CD1c-positive myeloid dendritic cell (primary cell): Measurements from ENCODE around the gene PANK2.
"Not testable (repeated sequence)": the region's sequence is repeated elsewhere in the genome, so short reads cannot be mapped to it uniquely, and the experiment has no call there.

Source experiments
- DNase-seq: peaks from one replicate; pipeline ENCODE4 v3.0.0-alpha.2; 2016; ENCODE audit errors: extremely low spot score

Gene PANK2

DNA sequence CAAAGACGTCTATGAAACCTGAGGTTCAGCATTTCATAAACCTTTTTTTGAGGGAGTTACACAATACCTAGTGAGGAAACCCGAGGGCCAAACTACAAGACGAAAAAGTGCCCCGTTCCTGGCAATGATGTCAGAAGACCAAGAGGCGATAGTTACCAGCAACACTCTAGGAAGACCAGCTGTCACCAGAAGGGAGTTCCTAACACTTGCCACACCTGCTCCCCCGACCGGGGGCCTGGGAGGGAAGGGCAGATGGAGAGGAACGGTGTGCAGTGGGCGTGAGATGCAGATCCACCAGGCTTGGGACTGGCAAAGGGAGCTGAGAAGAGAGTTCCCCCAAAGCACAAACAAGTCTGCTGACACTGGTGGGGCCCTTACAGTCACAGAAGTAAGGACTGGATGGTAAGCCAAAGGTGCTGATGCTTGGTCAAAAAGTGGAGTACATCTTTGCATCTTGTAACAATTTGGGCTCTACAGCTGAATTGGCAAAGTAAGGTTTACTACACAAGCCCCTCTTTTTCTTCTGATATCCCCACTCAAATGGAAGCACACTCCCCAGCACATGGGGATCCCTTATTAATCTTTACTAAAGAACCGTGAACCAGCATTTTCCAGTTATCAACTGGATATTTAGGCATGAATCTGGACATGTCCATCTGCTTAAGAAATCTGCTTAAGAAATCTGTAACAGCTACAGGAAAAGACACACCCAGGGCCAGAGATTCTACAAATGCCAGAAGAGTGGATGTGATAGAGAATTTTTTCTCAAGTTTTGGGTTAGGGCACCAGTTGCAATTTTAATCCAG, 38.5 kb downstream of the PANK2 start:
- peak; percentile 68 for DNase-seq

DNA sequence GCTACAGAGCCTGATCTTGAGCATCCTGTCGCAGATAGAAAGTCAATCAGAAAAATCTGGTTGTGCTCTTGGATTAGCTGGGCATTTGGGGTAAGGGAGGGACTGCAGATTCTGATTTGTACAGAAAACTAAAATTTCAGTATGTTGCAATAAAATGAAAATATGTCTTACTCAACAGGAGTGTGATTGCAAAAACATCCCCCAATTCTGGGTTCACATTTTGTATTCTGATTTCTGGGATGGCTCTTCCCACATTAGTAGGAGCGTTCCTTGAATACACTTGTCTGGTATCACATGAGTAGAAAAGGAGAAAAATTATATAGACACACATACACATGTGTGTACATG, 40.5 kb downstream of the PANK2 start:
- no peak for DNase-seq

DNA sequence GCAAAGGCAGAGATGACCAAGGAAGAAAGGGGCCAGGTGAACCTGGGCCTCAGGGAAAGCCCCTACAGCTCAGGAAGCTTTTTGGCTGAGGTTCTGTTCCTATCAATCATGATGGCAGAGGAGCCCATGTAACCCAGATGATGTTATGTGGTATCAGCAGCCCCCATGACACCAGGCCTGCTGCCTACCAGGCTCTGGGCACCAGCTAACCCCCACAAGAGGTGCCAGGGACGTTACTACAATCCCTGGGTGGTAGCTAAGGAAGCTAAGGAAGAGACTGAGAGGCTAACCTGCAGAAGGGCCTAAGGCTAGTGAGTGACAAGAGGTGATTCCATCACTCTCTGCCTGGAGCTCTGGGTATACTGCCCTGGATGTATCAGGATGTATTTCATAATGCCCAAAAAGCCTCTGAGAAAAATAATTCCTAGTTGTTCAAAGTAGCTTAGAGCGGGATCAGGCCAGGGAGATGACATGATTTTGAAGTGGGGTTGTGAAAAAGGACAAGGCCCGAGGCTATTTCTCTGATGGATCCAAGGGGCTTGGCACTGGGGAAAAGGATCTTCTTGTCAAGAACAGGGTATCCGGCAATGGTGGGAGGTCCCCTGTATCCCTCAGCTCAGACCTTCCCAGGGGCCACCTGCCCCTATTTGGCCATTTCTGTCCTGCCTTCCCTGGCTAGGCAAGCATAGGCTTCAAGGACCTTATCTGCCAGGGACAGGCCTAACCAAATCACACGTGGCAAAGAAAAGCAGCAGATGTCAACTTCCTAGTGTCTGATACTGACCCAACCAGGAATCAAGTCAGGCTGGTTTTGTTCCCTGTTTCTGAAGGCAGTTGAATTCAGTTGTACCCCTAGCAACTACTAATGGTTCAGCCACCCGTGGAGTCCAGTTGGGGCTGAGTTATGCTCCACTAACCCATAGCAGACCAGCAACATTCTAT, 41.3 kb downstream of the PANK2 start:
- DNase-seq, result no peak

DNA sequence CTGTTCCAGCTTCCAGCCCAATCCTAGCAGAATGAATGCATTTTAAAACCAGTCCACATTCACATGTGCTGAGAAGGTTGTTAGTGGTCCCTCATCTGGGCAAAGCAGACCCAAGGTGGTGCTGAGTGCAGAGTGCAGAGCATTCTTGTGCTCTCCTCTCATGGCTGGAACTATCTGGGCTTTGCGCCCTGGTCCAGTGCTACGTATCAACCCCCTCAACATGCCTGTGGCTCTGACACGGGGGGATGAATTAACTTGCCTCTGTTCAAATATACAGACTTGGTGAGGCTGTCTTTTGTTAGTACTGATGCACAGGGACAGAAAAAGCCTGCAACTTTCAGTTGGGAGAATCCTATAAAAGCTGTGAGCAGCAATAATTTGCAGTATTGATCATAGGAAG, 42.5 kb downstream of the PANK2 start:
- DNase-seq, result no peak

DNA sequence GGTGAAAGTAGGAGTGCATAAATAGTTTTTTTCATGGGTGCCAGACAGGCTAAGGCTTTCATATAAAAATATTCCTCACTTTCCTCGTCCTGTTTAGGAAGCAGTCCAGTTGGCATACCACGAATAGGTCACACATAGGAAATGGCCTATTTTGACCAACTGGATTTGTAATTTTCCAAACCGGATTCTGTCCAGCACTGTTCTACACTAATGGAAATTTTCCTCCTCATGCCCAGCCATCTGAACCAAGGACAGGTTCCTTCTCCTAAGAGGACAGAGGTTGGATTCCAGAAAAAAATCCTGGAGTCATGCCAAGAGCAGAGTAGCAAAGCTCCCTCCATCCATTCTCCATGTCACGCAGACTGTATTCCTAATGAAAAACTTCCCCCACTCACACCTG, 43.1 kb downstream of the PANK2 start:
- no peak for DNase-seq

DNA sequence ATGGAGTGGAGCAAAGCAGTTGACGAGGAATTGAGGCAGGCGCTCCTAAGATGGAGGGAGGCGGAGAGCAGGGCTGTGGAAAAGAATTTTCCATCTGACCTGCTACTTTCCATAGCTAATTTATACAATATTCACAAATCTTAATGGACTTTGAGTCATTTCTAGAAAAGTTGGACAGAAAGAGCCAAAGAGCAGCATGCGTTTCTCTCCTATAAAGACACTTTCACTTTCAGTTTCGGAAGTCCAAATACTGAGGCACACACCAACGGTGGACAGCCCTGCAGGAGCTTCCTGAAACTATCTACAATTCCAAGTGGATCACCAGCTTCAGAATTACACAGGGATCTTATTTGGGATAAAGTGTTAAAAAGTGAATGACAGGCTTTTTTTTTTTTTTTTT, 43.5 kb downstream of the PANK2 start:
- peak; percentile 34 for DNase-seq

DNA sequence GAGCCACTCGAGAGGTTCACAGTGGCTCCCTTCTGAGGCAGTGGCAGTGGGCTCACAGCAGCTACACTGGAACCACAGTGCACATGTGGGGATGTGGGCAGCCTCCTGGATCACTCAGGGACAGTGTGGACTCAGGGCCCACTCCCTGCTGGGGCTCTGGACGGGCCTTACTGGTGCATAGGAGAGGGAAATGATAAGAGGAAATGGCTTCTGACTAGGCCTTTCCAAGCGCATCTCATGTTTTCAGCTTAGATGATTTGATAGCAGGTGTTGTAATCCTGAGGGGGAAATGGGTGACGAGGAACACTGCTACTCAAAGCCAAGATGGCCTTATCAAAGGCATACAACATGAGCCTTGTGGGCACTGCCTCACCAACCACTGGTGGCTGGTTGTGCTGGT, 44.0 kb downstream of the PANK2 start:
- DNase-seq, result peak; percentile 63

DNA sequence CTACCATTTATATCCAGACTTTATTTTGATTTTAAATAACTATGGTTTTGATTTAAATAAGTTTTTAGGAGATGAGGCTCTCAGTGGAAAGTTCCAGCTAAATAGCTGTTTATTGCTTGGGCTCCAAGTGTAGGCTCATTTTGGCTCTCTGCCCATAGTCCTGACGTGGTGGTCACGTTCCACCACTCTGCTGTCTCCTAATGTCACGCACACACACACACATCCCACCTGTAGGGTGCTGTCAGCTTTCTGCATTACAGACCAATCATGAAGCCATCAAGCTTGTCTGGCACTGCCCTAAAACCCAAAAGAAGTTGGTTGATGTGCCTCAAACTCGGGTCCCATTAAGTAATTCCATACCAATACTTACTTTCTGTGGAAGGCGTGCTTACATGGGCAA, 45.4 kb downstream of the PANK2 start:
- no peak for DNase-seq

DNA sequence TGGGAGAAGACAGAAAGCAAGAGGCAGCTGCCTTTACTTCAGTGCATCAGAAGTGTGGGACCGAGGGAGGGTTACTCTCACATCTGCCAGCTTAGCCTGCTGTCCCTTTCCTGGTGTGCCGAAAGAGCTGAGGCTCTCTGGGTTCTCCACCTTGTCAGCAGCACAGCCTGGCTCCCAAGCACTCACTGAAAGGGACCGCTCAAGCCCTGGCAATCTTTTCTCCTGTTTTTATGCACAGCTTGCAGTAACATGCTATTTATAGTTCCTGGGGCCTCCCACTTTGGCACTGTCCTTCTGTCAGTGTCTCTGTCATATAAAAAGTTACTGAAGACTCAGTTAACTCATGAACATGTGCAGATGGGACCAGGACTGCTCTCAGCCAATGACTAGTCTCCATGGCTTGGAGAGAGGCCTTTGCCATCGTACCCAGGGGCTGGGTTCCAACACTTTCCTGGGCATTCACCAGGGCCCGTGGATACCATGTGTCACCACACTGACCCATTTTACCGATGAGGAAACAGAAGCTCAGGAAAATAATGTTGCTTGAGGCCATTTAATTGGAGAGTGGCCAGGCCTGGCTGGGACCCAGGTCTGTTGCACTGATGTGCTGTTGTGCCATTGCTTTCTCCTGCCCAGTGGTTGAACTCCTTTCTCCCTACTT, 46.2 kb downstream of the PANK2 start:
- no peak for DNase-seq

DNA sequence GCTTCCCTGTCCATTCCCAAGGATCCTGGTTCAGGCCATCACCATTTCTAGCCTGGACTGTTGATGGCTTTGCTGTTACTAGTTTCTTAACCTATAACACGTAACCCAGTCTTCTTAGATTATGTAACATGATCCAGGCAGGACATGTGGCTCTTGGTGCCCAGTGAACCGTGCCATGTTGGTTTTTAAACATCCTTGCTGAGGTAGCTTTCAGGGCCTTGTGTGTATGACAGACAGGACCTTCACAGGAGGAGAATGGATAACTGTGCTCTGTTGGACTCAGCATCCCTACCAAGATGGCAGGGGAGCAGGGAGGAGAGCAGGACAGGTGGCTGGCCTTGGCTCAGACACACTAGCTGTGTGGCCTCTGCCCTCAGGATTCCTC, 46.8 kb downstream of the PANK2 start:
- no peak for DNase-seq

DNA sequence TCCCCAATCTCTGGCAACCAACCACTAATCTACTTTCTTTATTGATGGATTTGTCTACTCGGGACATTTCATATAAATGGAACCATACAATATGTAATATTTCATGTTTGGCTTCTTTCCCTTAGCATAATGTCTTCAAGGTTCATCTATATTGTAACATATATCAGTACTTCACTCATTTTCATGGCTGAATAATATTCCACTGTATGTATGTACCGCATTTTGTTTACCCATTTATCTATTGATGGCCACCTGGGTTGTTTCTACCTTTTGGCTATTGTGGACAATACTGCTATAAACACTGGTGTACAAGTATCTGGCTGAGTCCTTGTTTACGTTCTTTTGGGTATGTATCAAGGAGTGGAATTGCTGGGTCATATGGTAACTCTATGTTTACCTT, 48.4 kb downstream of the PANK2 start:
- DNase-seq, result no peak

DNA sequence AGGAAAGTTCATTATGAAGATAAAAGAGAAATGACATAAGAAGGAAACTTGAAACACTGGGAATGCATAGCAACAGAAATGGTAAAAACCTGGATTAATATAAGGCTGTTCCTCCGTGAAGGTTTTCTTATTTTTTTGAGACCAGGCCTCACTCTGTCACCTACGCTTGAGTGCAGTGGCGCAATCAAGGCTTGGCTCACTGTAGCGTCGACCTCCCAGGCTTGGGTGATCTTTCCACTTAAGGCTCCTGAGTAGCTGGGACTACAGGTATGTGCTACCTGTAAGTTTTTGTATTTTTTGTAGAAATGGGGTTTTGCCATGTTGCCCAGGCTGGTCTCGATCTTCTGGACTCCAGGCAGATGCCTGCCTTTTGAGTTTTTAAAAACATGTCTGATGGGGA, 51.7 kb downstream of the PANK2 start:
- no peak for DNase-seq

DNA sequence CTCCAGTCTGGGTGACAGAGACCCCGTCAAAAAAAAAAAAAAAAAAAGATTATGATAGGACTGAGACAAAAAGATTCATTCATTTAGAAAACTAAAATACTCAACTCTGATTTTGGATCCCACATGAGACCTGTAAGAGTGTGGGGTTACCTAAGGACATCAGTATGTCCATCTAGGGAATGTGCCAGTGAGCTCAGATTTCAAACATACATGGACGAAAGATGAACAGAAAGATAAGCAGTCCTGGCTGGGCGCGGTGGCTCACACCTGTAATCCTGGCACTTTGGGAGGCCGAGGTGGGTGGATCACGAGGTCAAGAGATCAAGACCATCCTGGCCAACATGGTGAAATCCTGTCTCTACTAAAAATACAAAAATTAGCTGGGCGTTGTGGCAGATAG, 57.5 kb downstream of the PANK2 start:
- DNase-seq, result not testable (repeated sequence)

DNA sequence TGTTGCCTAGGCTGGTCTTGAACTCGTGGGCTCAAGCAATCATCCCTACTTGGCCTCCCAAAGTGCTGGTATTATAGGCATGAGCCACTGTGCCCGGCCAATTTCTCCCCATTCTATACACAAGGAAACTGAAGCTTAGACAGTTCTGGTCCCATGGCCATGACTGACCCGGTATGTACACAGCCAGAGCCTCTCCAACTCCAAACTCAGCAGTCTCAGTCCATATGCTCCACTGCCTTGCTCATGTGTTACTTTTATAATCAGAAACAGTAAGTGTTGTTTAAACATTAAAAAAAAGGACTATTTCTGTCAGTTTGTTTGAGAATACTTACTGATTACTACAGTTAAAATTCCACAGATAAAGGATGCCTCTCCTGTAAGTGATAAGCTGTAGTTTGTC, 75.5 kb downstream of the PANK2 start:
- no peak for DNase-seq

DNA sequence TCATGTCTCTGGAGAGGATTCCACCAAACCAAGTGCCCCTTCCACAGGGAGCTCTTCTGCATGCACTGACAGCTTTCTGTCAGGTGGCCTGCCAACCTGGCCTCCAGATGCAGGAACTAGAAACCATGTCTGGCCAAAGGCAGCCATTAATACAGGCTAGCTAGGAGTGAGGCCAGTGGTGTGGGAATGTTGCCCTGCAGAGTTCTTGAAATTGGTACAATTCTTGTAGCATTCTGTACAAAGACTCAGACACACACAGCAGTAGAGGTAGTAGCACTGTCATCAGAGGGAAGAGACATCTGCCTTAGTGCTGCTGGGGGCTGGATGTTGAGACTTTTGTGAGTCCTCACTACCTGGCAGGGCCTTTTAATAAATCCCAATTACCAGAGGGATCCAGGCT, 77.4 kb downstream of the PANK2 start:
- no peak for DNase-seq

DNA sequence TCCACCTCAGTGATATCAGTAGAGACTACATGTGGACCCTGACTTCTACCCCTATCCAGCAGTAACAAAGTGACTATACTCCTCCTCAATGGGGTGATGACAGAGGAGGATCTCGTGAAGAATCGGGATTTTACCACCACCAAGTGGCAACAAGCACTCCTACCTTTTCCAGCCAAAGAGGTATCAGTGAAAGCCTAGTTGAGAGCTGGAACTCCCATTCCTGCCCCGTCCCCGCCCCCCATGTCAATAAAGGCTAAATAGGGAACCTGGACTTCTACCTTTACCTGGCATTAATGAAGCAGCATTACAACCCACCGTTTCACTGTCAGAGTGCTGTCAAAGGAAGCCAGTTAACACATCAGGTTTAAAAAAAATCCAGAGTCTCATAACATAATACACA, 80.8 kb downstream of the PANK2 start:
- DNase-seq, result no peak

DNA sequence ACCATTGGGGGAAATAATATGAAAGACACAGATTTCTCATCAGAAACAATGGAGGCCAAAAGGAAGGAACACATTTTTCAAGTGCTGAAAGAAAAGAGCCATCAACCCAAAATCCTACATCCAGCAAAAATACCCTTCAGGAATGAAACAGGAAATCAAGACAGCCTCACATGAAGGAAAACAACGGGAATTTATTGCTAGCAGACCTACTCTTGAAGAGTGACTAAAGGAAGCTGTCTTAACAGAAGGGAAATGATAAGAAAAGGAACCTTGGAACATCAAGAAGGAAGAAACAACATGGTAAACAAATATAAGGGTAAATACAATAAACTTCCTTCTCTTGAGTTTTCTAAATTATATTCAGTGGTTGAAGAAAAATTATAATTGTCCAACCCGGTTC, 82.0 kb downstream of the PANK2 start:
- no peak for DNase-seq

DNA sequence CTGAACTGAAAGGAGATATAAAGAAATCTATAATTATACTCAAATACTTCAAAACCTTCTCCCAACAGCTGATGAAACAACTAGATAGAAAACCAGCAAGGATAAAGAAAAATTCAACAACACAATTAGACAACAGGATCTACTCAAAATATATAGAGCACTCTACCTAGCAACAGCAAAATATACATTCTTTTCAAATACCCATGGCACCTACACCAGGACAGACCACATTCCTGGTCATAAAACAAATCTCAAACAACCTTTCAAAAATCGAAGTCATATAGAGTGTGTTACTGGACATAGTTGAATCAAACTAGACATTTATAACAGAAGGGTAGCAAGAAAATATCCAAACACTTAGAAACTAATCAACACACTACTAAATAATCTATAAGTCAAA, 83.0 kb downstream of the PANK2 start:
- no peak for DNase-seq

DNA sequence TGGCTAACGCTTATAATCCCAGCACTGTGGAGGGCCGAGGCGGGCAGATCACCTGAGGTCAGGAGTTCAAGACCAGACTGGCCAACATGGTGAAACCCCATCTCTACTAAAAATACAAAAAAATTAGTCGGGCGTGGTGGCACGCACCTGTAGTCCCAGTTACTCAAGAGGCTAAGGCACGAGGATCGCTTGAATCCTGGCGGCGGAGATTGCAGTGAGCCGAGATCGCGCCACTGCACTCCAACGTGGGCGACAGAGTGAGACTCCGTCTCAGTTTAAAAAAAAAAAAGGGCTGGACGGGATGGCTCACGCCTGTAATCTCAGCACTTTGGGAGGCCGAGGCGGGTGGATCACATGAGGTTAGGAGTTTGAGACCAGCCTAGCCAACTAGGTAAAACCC, 83.4 kb downstream of the PANK2 start:
- not testable (repeated sequence) for DNase-seq

DNA sequence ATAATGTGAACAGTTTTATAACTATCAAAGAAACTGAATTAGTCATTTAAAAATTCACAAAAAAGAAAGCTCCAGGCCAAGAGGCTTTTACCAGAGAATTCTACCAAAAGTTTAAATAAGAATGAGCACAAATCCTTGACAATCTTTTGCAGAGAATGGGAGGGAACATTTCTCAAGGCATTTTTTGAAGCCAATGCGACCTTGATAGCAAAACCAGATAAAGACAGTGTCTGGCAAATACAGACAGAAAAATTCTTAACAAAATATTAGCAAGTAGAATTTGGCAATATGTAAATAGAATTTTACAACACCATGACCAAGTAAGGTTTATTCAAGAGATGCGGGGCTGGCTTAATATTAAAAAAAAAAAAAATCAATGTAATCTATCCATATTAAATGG, 84.5 kb downstream of the PANK2 start:
- DNase-seq, result no peak

DNA sequence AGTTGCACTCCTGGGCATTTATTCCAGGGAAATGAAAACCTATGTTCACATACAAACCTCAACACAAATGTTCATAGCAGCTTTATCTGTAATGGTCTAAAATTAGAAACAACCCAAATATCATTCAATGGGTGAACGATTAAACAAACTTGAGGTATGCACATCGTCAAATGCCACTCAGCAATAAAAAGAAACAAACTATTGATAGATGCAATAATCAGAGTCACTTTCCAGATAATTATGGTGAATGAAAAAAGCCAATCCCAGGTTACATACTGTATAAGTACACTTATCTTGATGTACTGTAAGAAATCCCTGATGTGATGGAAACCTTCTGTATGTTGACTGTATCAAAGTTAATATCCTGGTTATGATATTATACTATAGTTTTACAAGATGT, 87.3 kb downstream of the PANK2 start:
- DNase-seq, result no peak
